Caco-2 (cell line): ENCODE measurements around the gene CRYBG2. TPM values are rescaled to one million over a fixed set of nuclear protein-coding genes. Genes with fewer than 3 reads are reported as not detected.
"Not testable (repeated sequence)": the region's sequence is repeated elsewhere in the genome, so short reads cannot be mapped to it uniquely, and the experiment has no call there.

Experiments
- BruUV-seq: library from RNA; stranded (reverse); fragments of 400-500 nt; replicated peaks from 2 replicates; lab custom pipeline; 2021; lab: Mats Ljungman, UMichigan
- CTCF ChIA-PET: fragments of 300-600 bp; sonication (Branson Sonifier 250); formaldehyde crosslinking; loops from one replicate; lab custom pipeline; 2022; ENCODE audit warnings: antibody characterized with exemption; lab: Charles Lee
- POLR2A ChIA-PET: fragments of 300-600 bp; sonication (Branson Sonifier 250); formaldehyde crosslinking; loops from one replicate; lab custom pipeline; 2022; ENCODE audit warnings: antibody characterized with exemption; lab: Charles Lee
- DNase-seq, 2 experiments: peaks; one replicate each; pipeline versions ENCODE4 v3.0.0 to v3.0.0-alpha.2; 2020 to 2022
- H3K27me3 ChIP-seq: replicated peaks from 2 replicates; pipeline ENCODE4 v1.6.0; 2011; ENCODE audit warnings: low read length; ENCODE audit not compliant: control insufficient read depth, insufficient read depth
- H3K36me3 ChIP-seq: 2 replicates; pipeline ENCODE4 v1.5.1; 2011; ENCODE audit warnings: low read length; ENCODE audit not compliant: control insufficient read depth, insufficient read depth
- H3K4me1 ChIP-seq: fragments of 250-450 bp; sonication (Bioruptor Pico); 2 replicates; pipeline ENCODE4 v1.5.1; 2020; ENCODE audit warnings: mild to moderate bottlenecking
- H3K4me3 ChIP-seq: 2 replicates; pipeline ENCODE4 v1.5.1; 2011; ENCODE audit warnings: low read depth, mild to moderate bottlenecking, control low read depth, low read length
- H3K9me3 ChIP-seq: fragments of 250-450 bp; sonication (Bioruptor Pico); 2 replicates; pipeline ENCODE4 v1.5.1; 2020; ENCODE audit warnings: mild to moderate bottlenecking, moderate library complexity
- H3K27ac Mint-ChIP-seq: one replicate; pipeline ENCODE4 v1.8.0; 2022; ENCODE audit warnings: mixed read lengths; ENCODE audit not compliant: unreplicated experiment
- H3K27me3 Mint-ChIP-seq: one replicate; pipeline ENCODE4 v1.8.0; 2022; ENCODE audit warnings: mixed read lengths; ENCODE audit not compliant: insufficient read depth, unreplicated experiment
- H3K36me3 Mint-ChIP-seq: one replicate; pipeline ENCODE4 v1.8.0; 2022; ENCODE audit warnings: mild to moderate bottlenecking, mixed read lengths; ENCODE audit not compliant: insufficient read depth, unreplicated experiment
- H3K4me1 Mint-ChIP-seq: one replicate; pipeline ENCODE4 v1.8.0; 2022; ENCODE audit warnings: low read depth, mixed read lengths; ENCODE audit not compliant: unreplicated experiment
- H3K4me3 Mint-ChIP-seq: one replicate; pipeline ENCODE4 v1.8.0; 2022; ENCODE audit warnings: mild to moderate bottlenecking, moderate library complexity, mixed read lengths; ENCODE audit not compliant: unreplicated experiment
- H3K9me3 Mint-ChIP-seq: one replicate; pipeline ENCODE4 v1.8.0; 2022; ENCODE audit warnings: mixed read lengths; ENCODE audit not compliant: unreplicated experiment
- intact Hi-C: fragments of 100-400 bp; cut with micrococcal nuclease; formaldehyde crosslinking; loops from one replicate; pipeline ENCODE4 v1.10.0; 2022; ENCODE audit not compliant: unreplicated experiment
- total RNA-seq: library from RNA; stranded (reverse); gene quantifications from 2 replicates; pipeline ENCODE4 v1.2.3, GENCODE V29; 2022
- TF ChIP-seq, protein P1 (sequence below), 2 experiments: fragments of 200-600 bp in 1 of 2; IDR thresholded peaks; 1 replicate in 1 of 2; 2 replicates in 1 of 2; pipeline versions ENCODE4 v1.5.1 to v1.8.0; 2011 to 2022; ENCODE audit warnings: antibody characterized with exemption in 1 of 2, control low read depth in 1 of 2, inconsistent platforms in 1 of 2, low read depth in 1 of 2, low read length in 1 of 2, mild to moderate bottlenecking in 1 of 2, moderate library complexity in 1 of 2; ENCODE audit not compliant: insufficient read depth in 1 of 2, severe bottlenecking in 1 of 2, unreplicated experiment in 1 of 2

Gene CRYBG2
- total RNA-seq, 1 experiment from 2014 or later = 66.1 TPM

DNA sequence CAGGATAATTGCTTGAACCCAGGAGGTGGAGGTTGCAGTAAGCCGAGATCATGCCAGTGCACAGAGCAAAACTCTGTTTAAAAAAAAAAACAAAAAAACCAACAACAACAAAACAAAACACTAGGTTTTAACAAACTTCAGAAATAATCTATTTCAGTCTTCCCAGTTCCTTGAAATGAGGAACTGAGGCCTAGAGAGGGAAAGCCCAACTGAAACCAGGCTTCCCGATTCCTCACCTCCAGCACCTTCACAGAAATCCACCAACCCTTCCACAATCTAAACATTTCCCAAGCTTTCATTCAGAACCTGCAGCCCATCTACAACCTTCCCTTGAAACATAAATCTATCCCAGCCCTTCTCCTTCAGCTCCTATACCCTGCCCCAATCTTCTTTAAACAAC, 36.8 kb downstream of the CRYBG2 start:
- BruUV-seq = no TSS peak
- no peak overlapping the region for H3K27ac Mint-ChIP-seq
- CTCF ChIA-PET = no interaction called here
- POLR2A ChIA-PET = interaction anchor here (0.8 kb wide), 1 partner anchor 34 kb away, joined by 5 read pairs; no protein-coding TSS in a partner anchor
- H3K4me3 ChIP-seq = no peak overlapping the region
- no peaks in the 10 kb centered on the region for H3K9me3 ChIP-seq
- no peaks in the 10 kb centered on the region for H3K36me3 ChIP-seq
- TF ChIP-seq, protein P1, sequence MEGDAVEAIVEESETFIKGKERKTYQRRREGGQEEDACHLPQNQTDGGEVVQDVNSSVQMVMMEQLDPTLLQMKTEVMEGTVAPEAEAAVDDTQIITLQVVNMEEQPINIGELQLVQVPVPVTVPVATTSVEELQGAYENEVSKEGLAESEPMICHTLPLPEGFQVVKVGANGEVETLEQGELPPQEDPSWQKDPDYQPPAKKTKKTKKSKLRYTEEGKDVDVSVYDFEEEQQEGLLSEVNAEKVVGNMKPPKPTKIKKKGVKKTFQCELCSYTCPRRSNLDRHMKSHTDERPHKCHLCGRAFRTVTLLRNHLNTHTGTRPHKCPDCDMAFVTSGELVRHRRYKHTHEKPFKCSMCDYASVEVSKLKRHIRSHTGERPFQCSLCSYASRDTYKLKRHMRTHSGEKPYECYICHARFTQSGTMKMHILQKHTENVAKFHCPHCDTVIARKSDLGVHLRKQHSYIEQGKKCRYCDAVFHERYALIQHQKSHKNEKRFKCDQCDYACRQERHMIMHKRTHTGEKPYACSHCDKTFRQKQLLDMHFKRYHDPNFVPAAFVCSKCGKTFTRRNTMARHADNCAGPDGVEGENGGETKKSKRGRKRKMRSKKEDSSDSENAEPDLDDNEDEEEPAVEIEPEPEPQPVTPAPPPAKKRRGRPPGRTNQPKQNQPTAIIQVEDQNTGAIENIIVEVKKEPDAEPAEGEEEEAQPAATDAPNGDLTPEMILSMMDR (IDR thresholded peaks at IDR 0.05; ENCODE audit: insufficient read depth in 1 of 2, low read depth in 1 of 2, low read length in 1 of 2, severe bottlenecking in 1 of 2, unreplicated experiment in 1 of 2) = no peak
- H3K36me3 Mint-ChIP-seq = peaks cover 48% of the 10 kb centered on the region
- no peak for DNase-seq
- no peaks in the 10 kb centered on the region for H3K4me1 ChIP-seq
- H3K27me3 ChIP-seq = no peaks in the 10 kb centered on the region
- peaks cover 1% of the 10 kb centered on the region for H3K4me1 Mint-ChIP-seq
- H3K4me3 Mint-ChIP-seq = no peak overlapping the region
- intact Hi-C loops = no loop called here
- H3K27me3 Mint-ChIP-seq = no peaks in the 10 kb centered on the region
- no peaks in the 10 kb centered on the region for H3K9me3 Mint-ChIP-seq

- CTCF ChIA-PET = interaction anchor here (0.9 kb wide), 1 partner anchor 31 kb away, joined by 4 read pairs; no protein-coding TSS in a partner anchor
- Histone ChIP-seq H3K4me3 (no peak overlapping the region), H3K27me3 (no peaks in the 10 kb centered on the region), H3K36me3 (no peaks in the 10 kb centered on the region), H3K9me3 (no peaks in the 10 kb centered on the region), H3K4me1 (no peaks in the 10 kb centered on the region)
- no peaks in the 10 kb centered on the region for H3K9me3 Mint-ChIP-seq
- no peak overlapping the region for H3K27ac Mint-ChIP-seq
- no peak for DNase-seq
- H3K36me3 Mint-ChIP-seq = peaks cover 44% of the 10 kb centered on the region
- TF ChIP-seq, protein P1 (IDR thresholded peaks at IDR 0.05; ENCODE audit: insufficient read depth in 1 of 2, low read depth in 1 of 2, low read length in 1 of 2, severe bottlenecking in 1 of 2, unreplicated experiment in 1 of 2) = no peak
- no TSS peak for BruUV-seq
- H3K4me1 Mint-ChIP-seq = peaks cover 7% of the 10 kb centered on the region
- intact Hi-C loops = no loop called here
- POLR2A ChIA-PET = interaction anchor here (0.7 kb wide), 1 partner anchor 28 kb away, joined by 3 read pairs; no protein-coding TSS in a partner anchor
- no peak overlapping the region for H3K4me3 Mint-ChIP-seq
- H3K27me3 Mint-ChIP-seq = no peaks in the 10 kb centered on the region
These were observed 37.8 kb downstream of the CRYBG2 start for GRCh38 chr1:26315874-26316850.

DNA sequence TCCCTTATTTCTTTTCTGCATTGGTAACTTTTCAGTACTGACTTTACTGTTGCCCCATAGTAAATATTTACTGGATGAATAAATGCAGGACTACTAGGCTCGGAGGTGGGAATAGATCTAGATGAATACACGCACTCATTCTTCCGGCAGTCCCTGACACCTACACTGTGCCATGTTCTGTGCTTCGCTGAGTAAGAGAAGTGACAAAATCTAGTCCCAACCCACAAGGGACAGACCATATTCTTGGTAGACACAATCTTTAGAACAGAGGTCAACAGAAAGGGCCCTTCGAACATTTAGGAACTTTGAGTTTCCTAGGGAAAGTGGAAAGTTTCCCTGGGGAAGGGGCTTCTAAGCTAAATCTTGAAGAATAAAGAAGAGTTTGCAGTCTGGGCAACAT, 39.4 kb downstream of the CRYBG2 start:
- TF ChIP-seq, protein P1 (IDR thresholded peaks at IDR 0.05; ENCODE audit: insufficient read depth in 1 of 2, low read depth in 1 of 2, low read length in 1 of 2, severe bottlenecking in 1 of 2, unreplicated experiment in 1 of 2) = no peak
- H3K36me3 Mint-ChIP-seq = peaks cover 33% of the 10 kb centered on the region
- H3K27ac Mint-ChIP-seq = no peak overlapping the region
- no peak for DNase-seq
- ChIA-PET CTCF (no interaction called here), POLR2A (interaction anchor here (0.6 kb wide), 1 partner anchor 36 kb away, joined by 3 read pairs; no protein-coding TSS in a partner anchor)
- BruUV-seq = no TSS peak
- no peaks in the 10 kb centered on the region for H3K27me3 ChIP-seq
- no peaks in the 10 kb centered on the region for H3K27me3 Mint-ChIP-seq
- H3K4me3 ChIP-seq = no peak overlapping the region
- H3K4me1 ChIP-seq = no peaks in the 10 kb centered on the region
- intact Hi-C loops = no loop called here
- H3K9me3 ChIP-seq = no peaks in the 10 kb centered on the region
- H3K4me1 Mint-ChIP-seq = peaks cover 7% of the 10 kb centered on the region
- H3K9me3 Mint-ChIP-seq = no peaks in the 10 kb centered on the region
- H3K4me3 Mint-ChIP-seq = no peak overlapping the region
- no peaks in the 10 kb centered on the region for H3K36me3 ChIP-seq

- H3K9me3 ChIP-seq, H3K27ac Mint-ChIP-seq, BruUV-seq, H3K27me3 Mint-ChIP-seq, intact Hi-C loops, H3K9me3 Mint-ChIP-seq, H3K27me3 ChIP-seq, H3K4me3 ChIP-seq, H3K36me3 ChIP-seq, DNase-seq, H3K4me1 ChIP-seq: not testable (repeated sequence)
- POLR2A ChIA-PET = interaction anchor here (0.6 to 1.5 kb wide), 2 partner anchors 10 to 192 kb away, joined by 4 to 5 read pairs; partner anchors contain the start of gene CD52
- peaks cover 19% of the 10 kb centered on the region for H3K4me1 Mint-ChIP-seq
- CTCF ChIA-PET = interaction anchor here (0.7 kb wide), 2 partner anchors 21 to 31 kb away, joined by 5 to 7 read pairs; no protein-coding TSS in a partner anchor
- H3K36me3 Mint-ChIP-seq = peaks cover 12% of the 10 kb centered on the region
- H3K4me3 Mint-ChIP-seq = peak overlapping the region; percentile 99
These were observed 45.7 kb downstream of the CRYBG2 start for GRCh38 chr1:26307966-26308899.
